Keratinocyte (primary cell): ENCODE data around the gene CMKLR1. TPM values are rescaled to one million over a fixed set of nuclear protein-coding genes. Genes with fewer than 3 reads are reported as not detected.

Experiments used
- DNase-seq: peaks from one replicate; pipeline ENCODE4 v3.0.0-alpha.2; 2011; ENCODE audit warnings: low read depth, missing footprints, low spot score
- FAIRE-seq: peaks from 2 replicates; lab custom pipeline; 2011; peaks lifted over from hg19 to GRCh38; lab: Jason Lieb, UNC
- H2AFZ ChIP-seq: 2 replicates; pipeline ENCODE4 v1.6.0; 2012; ENCODE audit warnings: low read length, control low read depth, inconsistent platforms; ENCODE audit not compliant: control insufficient read depth
- H3K27ac ChIP-seq: 2 replicates; pipeline ENCODE4 v1.5.1; 2011; ENCODE audit warnings: low read length; ENCODE audit not compliant: control insufficient read depth, insufficient read depth
- H3K27me3 ChIP-seq: 3 replicates; pipeline ENCODE4 v1.6.0; 2011; ENCODE audit warnings: low read length; ENCODE audit not compliant: control insufficient read depth, insufficient read depth; ENCODE audit errors: extremely low read depth
- H3K36me3 ChIP-seq, 2 experiments: 2 replicates in 1 of 2; 3 replicates in 1 of 2; pipeline ENCODE4 v1.5.1; 2011; ENCODE audit warnings: low read length in 2 of 2, mild to moderate bottlenecking in 1 of 2; ENCODE audit not compliant: control insufficient read depth in 2 of 2, insufficient read depth in 2 of 2; ENCODE audit errors: extremely low read depth in 1 of 2
- H3K4me1 ChIP-seq: 3 replicates; pipeline ENCODE4 v1.5.1; 2011; ENCODE audit warnings: low read length; ENCODE audit not compliant: control insufficient read depth, insufficient read depth; ENCODE audit errors: extremely low read depth
- H3K4me2 ChIP-seq: 3 replicates; pipeline ENCODE4 v1.6.0; 2011; ENCODE audit warnings: low read depth, low read length; ENCODE audit not compliant: control insufficient read depth, insufficient read depth; ENCODE audit errors: extremely low read depth
- H3K4me3 ChIP-seq, 3 experiments: fragments of 200-600 bp in 1 of 3; sonication (generic) in 1 of 3; 2 replicates in 2 of 3; 3 replicates in 1 of 3; pipeline ENCODE4 v1.5.1; 2011 to 2016; ENCODE audit warnings: low read length in 3 of 3, mild to moderate bottlenecking in 3 of 3, control low read depth in 2 of 3, inconsistent platforms in 1 of 3, low read depth in 1 of 3, mixed read lengths in 1 of 3, mixed run types in 1 of 3, moderate library complexity in 1 of 3; ENCODE audit not compliant: control insufficient read depth in 2 of 3, insufficient read depth in 2 of 3; ENCODE audit errors: extremely low read depth in 1 of 3
- H3K79me2 ChIP-seq: 2 replicates; pipeline ENCODE4 v1.6.0; 2012; ENCODE audit warnings: low read length; ENCODE audit not compliant: control insufficient read depth, insufficient read depth
- H3K9ac ChIP-seq: 3 replicates; pipeline ENCODE4 v1.6.0; 2011; ENCODE audit warnings: low read length; ENCODE audit not compliant: control insufficient read depth, insufficient read depth; ENCODE audit errors: extremely low read depth
- H3K9me1 ChIP-seq: 3 replicates; pipeline ENCODE4 v1.6.0; 2011; ENCODE audit warnings: low read length; ENCODE audit not compliant: control insufficient read depth, insufficient read depth; ENCODE audit errors: extremely low read depth
- H3K9me3 ChIP-seq: 2 replicates; pipeline ENCODE4 v1.5.1; 2012; ENCODE audit warnings: low read depth, low read length; ENCODE audit not compliant: control insufficient read depth
- H4K20me1 ChIP-seq: 3 replicates; pipeline ENCODE4 v1.6.0; 2011; ENCODE audit warnings: low read length; ENCODE audit not compliant: control insufficient read depth, insufficient read depth; ENCODE audit errors: extremely low read depth
- EZH2 ChIP-seq: IDR thresholded peaks from one replicate; pipeline ENCODE4 v1.6.1; 2012; ENCODE audit warnings: inconsistent platforms, mild to moderate bottlenecking, low read length, moderate library complexity
- dilution Hi-C: fragments of 300-500 bp; cut with MboI; formaldehyde crosslinking; loops from one replicate; pipeline ENCODE4 v1.7.0; 2020; ENCODE audit warnings: low sequenced_read_pairs; ENCODE audit not compliant: extremely low pct_ligation_motif_present
- polyA plus RNA-seq, 5 experiments: library from polyadenylated mRNA; depleted of rRNA in 3 of 5; stranded (reverse) in 3 of 5; stranded (forward) in 1 of 5; unstranded in 1 of 5; fragments of >200 nt; gene quantifications; 1 replicate in 1 of 5; 2 replicates in 3 of 5; 3 replicates in 1 of 5; pipeline versions ENCODE4 v1.2.1 to v1.2.3, GENCODE V29; 2011 to 2012; ENCODE audit warnings: missing spikeins in 2 of 5, low read depth in 1 of 5, low replicate concordance in 1 of 5
- TF ChIP-seq, protein P1 (sequence below), 3 experiments: IDR thresholded peaks in 1 of 3; conservative IDR thresholded peaks in 1 of 3; optimal IDR thresholded peaks in 1 of 3; 2 replicates in 2 of 3; 3 replicates in 1 of 3; pipeline versions ENCODE3 to v1.5.1; 2011; ENCODE audit warnings: low read length in 3 of 3, mild to moderate bottlenecking in 3 of 3, moderate library complexity in 2 of 3, control low read depth in 1 of 3, inconsistent platforms in 1 of 3; ENCODE audit not compliant: insufficient read depth in 2 of 3; ENCODE audit errors: extremely low read depth in 1 of 3

CMKLR1 gene
- polyA plus RNA-seq, 1 donor (not counting 4 experiments of a cell fraction or from before 2014, with no cell fraction given), result not detected

- H3K36me3 ChIP-seq, result no peaks in the 10 kb centered on the region
- no peak overlapping the region for H3K4me2 ChIP-seq
- no peaks in the 10 kb centered on the region for H3K9me1 ChIP-seq
- no peak for TF ChIP-seq EZH2
- TF ChIP-seq, protein P1, sequence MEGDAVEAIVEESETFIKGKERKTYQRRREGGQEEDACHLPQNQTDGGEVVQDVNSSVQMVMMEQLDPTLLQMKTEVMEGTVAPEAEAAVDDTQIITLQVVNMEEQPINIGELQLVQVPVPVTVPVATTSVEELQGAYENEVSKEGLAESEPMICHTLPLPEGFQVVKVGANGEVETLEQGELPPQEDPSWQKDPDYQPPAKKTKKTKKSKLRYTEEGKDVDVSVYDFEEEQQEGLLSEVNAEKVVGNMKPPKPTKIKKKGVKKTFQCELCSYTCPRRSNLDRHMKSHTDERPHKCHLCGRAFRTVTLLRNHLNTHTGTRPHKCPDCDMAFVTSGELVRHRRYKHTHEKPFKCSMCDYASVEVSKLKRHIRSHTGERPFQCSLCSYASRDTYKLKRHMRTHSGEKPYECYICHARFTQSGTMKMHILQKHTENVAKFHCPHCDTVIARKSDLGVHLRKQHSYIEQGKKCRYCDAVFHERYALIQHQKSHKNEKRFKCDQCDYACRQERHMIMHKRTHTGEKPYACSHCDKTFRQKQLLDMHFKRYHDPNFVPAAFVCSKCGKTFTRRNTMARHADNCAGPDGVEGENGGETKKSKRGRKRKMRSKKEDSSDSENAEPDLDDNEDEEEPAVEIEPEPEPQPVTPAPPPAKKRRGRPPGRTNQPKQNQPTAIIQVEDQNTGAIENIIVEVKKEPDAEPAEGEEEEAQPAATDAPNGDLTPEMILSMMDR (optimal IDR thresholded peaks at IDR 0.05 in 1 of 3, IDR thresholded peaks at IDR 0.05 in 1 of 3, conservative IDR thresholded peaks at IDR 0.05 in 1 of 3; ENCODE audit: extremely low read depth in 1 of 3, insufficient read depth in 2 of 3, low read length in 3 of 3), result no peak
- no peaks in the 10 kb centered on the region for H3K27me3 ChIP-seq
- dilution Hi-C loops, result no loop called here
- DNase-seq (no peak), FAIRE-seq (no peak)
- H3K9me3 ChIP-seq, result no peaks in the 10 kb centered on the region
- H3K27ac ChIP-seq, result no peak overlapping the region
- H3K9ac ChIP-seq, result no peak overlapping the region
- H3K79me2 ChIP-seq, result no peaks in the 10 kb centered on the region
- H3K4me3 ChIP-seq, result no peak overlapping the region
- no peak overlapping the region for H2AFZ ChIP-seq
- H4K20me1 ChIP-seq, result no peaks in the 10 kb centered on the region
- no peaks in the 10 kb centered on the region for H3K4me1 ChIP-seq
Observed at GRCh38 chr12:108273217-108273616, 65.9 kb downstream of the CMKLR1 start.

- Histone ChIP-seq H3K4me2 (no peak overlapping the region), H3K9ac (no peak overlapping the region), H3K27me3 (no peaks in the 10 kb centered on the region), H3K79me2 (no peaks in the 10 kb centered on the region), H3K27ac (no peak overlapping the region), H3K36me3 (no peaks in the 10 kb centered on the region), H2AFZ (no peak overlapping the region), H3K4me1 (no peaks in the 10 kb centered on the region), H4K20me1 (no peaks in the 10 kb centered on the region), H3K4me3 (no peak overlapping the region), H3K9me1 (no peaks in the 10 kb centered on the region), H3K9me3 (no peaks in the 10 kb centered on the region)
- no peak for TF ChIP-seq EZH2
- TF ChIP-seq, protein P1 (optimal IDR thresholded peaks at IDR 0.05 in 1 of 3, IDR thresholded peaks at IDR 0.05 in 1 of 3, conservative IDR thresholded peaks at IDR 0.05 in 1 of 3; ENCODE audit: extremely low read depth in 1 of 3, insufficient read depth in 2 of 3, low read length in 3 of 3), result no peak
- dilution Hi-C loops, result no loop called here
- FAIRE-seq (no peak), DNase-seq (no peak)
Observed at GRCh38 chr12:108271951-108272872, 66.9 kb downstream of the CMKLR1 start.
